Stimulated activated CD4-positive, alpha-beta T cell treated with anti-CD3 and anti-CD28 coated beads, Interleukin-1b, Interleukin-23, amount 100 ng/mL, for 4 hours (primary cell): Measurements from ENCODE around the gene GAB2.

ENCODE experiments used
- DNase-seq, 2 donors: peaks; one replicate each; pipeline ENCODE4 v3.0.0-alpha.2; 2020; ENCODE audit warnings: low read depth in 2 of 2

Gene GAB2

DNA sequence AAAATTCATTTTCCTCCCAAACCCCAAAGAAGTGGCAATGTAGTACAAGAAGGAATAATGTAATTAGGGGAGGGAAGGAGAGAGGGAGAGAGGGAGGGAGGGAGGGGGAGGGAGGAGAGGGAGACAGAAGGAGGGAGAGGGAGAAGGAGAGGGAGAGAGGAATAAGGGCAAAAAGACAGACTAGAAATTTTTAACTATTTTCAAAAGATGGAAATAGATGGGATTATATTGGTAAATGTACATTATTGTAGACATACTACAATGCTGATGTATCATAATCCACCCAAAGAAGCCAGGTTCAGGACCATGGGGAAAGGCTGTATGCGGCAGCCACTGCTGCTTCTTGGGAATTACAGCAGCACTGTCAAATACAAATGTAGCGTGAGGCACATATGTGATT, 74.3 kb downstream of the GAB2 start:
- DNase-seq: no peak

- DNase-seq: no peak
These were observed 75.8 kb downstream of the GAB2 start for GRCh38 chr11:78341841-78342240.

DNA sequence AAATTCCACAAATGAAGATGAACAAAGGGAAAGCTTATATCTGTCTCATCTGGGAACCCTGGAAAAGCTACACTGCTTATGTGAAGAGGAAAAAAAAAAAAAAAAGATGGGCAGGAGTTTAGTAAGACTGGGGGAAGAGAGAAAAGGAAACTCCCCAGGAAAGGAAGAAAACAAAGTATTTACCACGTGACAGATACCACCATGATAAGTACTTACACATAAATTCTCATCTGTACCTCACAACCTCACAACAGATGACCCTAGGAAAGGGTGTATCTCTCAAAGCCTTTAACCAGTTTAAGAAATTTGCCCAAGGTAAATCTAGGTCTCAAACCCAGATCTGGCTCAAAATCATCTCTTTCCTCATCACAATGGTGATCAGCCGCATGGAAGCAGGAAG, 77.1 kb downstream of the GAB2 start:
- no peak for DNase-seq

DNA sequence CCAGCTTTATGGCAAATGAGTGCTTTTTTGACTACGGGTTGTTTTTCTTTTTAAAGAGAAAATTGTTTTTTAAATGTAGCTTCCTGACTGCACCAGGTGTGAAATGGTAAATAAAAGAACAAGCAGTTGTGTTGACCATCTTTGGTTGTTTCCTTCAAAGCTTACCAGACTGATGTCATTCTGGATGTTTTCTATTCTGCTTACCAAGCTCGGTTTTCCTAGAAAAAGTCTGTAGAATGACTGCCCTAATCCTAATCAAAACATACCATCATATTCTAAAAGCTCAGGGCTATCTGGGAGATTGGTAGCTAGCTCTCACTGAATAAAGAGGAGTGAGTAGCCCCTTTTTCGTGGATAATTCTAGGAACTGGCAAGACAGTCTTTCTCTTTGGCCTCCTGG, 77.7 kb downstream of the GAB2 start:
- DNase-seq: no peak

- no peak for DNase-seq
These were observed 78.1 kb downstream of the GAB2 start for GRCh38 chr11:78339483-78339882.

- no peak for DNase-seq
These were observed 78.9 kb downstream of the GAB2 start for GRCh38 chr11:78338702-78339101.

- DNase-seq: no peak
These were observed 79.5 kb downstream of the GAB2 start for GRCh38 chr11:78338138-78338537.

- DNase-seq: no peak
These were observed 80.1 kb downstream of the GAB2 start for GRCh38 chr11:78337554-78337924.

- DNase-seq: no peak
These were observed 80.6 kb downstream of the GAB2 start for GRCh38 chr11:78336877-78337553.

DNA sequence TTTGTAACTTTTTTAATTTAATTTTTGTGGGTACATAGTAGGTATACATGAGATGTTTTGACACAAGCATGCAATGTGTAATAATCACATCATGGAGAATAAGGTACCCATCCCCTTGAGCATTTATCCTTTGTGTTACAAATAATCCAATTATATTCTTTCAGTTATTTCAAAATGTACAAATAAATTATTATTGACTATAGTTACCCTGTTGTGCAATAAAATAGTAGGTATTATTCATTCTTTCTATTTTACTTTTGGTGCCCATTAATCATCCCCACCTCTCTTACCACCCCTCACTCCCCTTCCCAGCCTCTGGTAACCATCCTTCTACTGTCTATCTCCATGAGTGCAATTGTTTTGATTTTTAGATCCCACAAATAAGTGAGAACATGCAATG, 83.5 kb downstream of the GAB2 start:
- DNase-seq: no peak

GRCh38 chr11:78332872-78333271, 84.7 kb downstream of the GAB2 start:
- DNase-seq: no peak

DNA sequence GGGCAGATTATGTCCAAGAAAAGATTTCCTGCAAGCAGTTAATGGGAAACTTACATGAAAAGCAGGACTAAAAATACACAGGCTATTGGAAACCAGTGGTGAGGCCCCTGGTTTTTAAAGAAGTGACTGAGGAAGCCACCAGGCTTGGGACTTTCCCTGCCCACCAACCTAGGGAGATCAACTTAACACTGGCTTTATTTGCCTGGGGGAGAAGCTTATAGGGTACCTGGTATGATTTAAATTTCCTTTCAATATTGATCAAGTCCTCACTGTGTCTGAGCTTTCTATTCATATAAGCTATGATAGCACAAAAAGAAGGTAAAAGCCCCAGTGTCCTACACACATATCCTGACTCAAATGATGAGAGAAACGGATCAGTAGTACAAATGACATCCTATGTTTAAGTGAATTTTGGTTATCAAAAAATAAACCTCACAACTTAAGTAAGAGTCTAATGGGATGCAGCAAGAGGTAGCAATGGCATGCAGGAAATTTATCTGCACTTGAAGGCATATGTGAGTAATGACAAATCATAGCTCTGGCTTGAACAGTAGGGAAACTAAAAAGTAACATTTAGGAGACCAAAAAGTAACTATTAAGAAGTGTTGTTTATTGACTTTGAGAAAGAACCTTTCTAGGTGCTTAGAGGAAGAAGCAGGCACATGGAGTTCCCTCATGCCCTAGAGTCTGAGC, 85.3 kb downstream of the GAB2 start:
- DNase-seq: no peak

- DNase-seq: no peak
These were observed 85.9 kb downstream of the GAB2 start for GRCh38 chr11:78331711-78332110.

GRCh38 chr11:78330361-78330760, 87.3 kb downstream of the GAB2 start:
- no peak for DNase-seq

DNA sequence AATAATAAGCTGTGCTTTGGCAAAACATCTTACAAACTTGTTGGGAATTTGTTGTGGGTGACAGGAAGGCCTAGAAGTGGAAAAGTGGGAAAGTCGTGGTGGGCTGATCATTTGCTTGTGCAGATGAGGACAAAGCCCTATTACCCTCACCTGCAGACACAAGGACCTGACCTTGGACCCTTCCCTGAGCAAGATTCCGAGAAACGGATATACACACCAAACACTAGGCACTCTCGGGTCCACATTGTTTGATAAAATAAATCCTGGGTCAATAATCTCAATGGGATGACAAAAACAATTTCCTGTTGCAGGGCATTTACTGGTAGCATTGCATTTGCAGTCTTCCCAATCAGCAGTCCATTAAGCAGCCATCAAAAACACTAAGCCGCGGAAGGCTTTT, 89.7 kb downstream of the GAB2 start:
- DNase-seq: no peak

GRCh38 chr11:78325274-78325781, 92.3 kb downstream of the GAB2 start:
- peak in 1 of 2 donors; percentile 2 for DNase-seq

- DNase-seq: no peak
These were observed 94.3 kb downstream of the GAB2 start for GRCh38 chr11:78323363-78323762.

DNA sequence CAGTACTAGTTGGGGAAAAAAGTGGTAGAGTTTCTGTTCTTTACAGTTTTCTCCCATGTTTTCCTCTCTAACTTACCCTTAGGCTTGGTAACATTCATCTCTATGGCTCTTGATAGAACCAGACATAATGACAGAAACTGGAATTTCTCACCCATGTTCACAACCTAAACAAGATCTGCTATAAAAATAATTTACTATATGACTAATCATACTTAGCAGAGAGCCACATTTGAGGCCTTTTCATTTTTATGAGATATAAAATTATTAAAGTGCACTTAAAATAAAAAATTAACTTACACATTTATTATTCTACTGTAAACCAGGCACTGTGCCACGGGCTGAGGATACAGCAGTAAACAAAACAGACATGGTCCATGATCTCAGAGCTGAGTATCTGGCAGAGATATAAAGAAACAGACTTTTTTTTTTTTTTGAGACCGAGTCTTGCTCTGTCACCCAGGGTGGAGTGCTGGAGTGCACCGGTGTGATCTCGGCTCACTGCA, 98.1 kb downstream of the GAB2 start:
- DNase-seq: no peak

DNA sequence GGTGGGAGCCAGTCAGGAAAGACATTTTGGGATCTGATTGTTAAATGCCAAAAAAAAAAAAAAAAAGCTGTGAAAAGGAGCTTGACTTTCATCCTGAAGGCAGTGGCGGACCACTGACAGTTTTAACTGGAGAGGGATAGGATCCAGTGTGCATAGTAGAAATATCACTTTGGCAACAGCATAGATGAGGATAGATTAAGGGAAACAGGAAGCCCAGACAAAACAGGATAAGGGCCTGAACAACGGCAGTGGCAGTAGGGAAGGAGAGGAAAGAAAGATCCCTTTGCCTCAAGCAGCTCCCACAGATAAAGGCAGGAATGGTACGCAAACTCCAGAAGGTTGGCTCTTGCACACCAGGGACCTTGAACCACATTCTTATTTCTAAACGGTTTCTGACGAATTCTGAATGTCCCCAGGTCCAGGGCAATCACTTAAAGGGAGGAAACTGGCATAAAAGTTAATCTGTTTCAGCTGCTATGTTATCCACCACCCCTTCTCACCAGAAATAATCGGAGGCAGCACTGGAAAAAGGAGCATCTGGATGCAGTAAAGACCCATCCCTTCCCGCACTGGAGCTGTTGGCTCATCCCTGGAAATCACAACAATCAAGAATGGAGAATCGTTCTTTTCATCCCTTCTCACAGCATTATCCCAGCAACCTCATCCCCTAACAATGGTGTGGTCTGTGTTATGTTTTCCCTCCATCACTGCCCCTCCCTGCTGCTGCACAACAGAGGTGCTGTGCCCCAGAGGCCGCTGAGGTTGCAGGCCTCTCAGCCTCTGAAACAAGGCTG, 99.1 kb downstream of the GAB2 start:
- DNase-seq: no peak

- DNase-seq: no peak
These were observed 101.9 kb downstream of the GAB2 start for GRCh38 chr11:78315724-78316123.

GRCh38 chr11:78314762-78315161, 102.9 kb downstream of the GAB2 start:
- no peak for DNase-seq

DNA sequence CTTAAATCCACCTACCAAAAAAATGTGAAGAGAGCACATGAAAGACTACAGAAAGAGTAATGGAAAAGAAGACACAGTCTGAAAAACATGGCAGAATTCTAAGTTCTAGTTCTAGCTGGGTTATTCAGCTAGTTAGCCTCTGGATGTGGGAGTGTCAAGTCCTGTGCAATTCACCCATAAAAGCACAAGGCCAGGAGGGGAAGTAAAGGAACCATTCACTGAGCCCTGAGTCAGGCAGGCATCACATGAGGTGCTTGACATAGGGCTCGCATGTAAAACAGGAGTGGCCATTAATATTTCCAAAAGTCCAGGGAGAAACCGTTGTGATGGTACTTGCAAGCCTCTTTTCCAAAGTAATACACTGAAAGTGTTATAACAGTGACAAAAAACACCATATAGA, 103.7 kb downstream of the GAB2 start:
- no peak for DNase-seq
